Measurements from ENCODE around the gene CD59.
A peak's percentile ranks its signal among the peaks of the same experiment; 100 is the strongest.
"Not testable (repeated sequence)": the region's sequence is repeated elsewhere in the genome, so short reads cannot be mapped to it uniquely, and the experiment has no call there.

CD59 gene

GRCh38 chr11:33713151-33713855 is 22.9 kb downstream of the CD59 start:
- DNase-seq, result no peak

- DNase-seq, result no peak
These were observed 23.8 kb downstream of the CD59 start for GRCh38 chr11:33712436-33712835.

GRCh38 chr11:33709466-33709865 is 26.8 kb downstream of the CD59 start:
- no peak for DNase-seq

GRCh38 chr11:33708985-33709384 is 27.2 kb downstream of the CD59 start:
- no peak for DNase-seq

- not testable (repeated sequence) for DNase-seq
These were observed 28.4 kb downstream of the CD59 start for GRCh38 chr11:33707831-33708230.

- DNase-seq, result no peak
These were observed 29.3 kb downstream of the CD59 start for GRCh38 chr11:33706966-33707365.

GRCh38 chr11:33706546-33706945 is 29.7 kb downstream of the CD59 start:
- DNase-seq, result no peak

- DNase-seq, result no peak
These were observed 31.8 kb downstream of the CD59 start for GRCh38 chr11:33704240-33705002.

GRCh38 chr11:33703788-33704187 is 32.4 kb downstream of the CD59 start:
- no peak for DNase-seq

- DNase-seq, result no peak
These were observed 33.0 kb downstream of the CD59 start for GRCh38 chr11:33703234-33703633.

GRCh38 chr11:33701302-33702230 is 34.7 kb downstream of the CD59 start:
- DNase-seq, result no peak

GRCh38 chr11:33700502-33701271 is 35.5 kb downstream of the CD59 start, which contains the start of gene C11orf91:
C11orf91 (minus strand) TSS chr11:33700826; CDS start chr11:33700740, 86 bp downstream.
- DNase-seq, result peak; percentile 43

GRCh38 chr11:33700063-33700501 is 36.1 kb downstream of the CD59 start:
- no peak for DNase-seq

- DNase-seq, result no peak
These were observed 36.6 kb downstream of the CD59 start for GRCh38 chr11:33699515-33700062.

- no peak for DNase-seq
These were observed 37.3 kb downstream of the CD59 start for GRCh38 chr11:33698921-33699320.

GRCh38 chr11:33697997-33698396 is 38.2 kb downstream of the CD59 start:
- no peak for DNase-seq

- no peak for DNase-seq
These were observed 39.1 kb downstream of the CD59 start for GRCh38 chr11:33696931-33697638.

- DNase-seq, result no peak
These were observed 39.8 kb downstream of the CD59 start for GRCh38 chr11:33696411-33696810.

GRCh38 chr11:33695051-33695566 is 41.1 kb downstream of the CD59 start:
- no peak for DNase-seq

GRCh38 chr11:33694346-33695050 is 41.7 kb downstream of the CD59 start:
- no peak for DNase-seq

Data from NCI-H2081 treated with DMSO at 0.1 percent for 48 hours (cell line).